ENCODE measurements around the gene SLC35B4. TPM values are rescaled to one million over a fixed set of nuclear protein-coding genes. Genes with fewer than 3 reads are reported as not detected.

Gene SLC35B4
- total RNA-seq, 1 donor from 2014 or later = 5.3 TPM

GRCh38 chr7:134359787-134360432 is 43.2 kb upstream of the SLC35B4 start:
- no peaks in the 10 kb centered on the region for H3K27me3 ChIP-seq
- DNase-seq (ENCODE audit: low spot score in 2 of 2) = no peak
- H3K4me3 ChIP-seq = no peak overlapping the region
- H3K9me3 ChIP-seq = no peaks in the 10 kb centered on the region
- intact Hi-C loops (cut with DNase I) = no loop called here
- no peak overlapping the region for H3K27ac ChIP-seq
- no peaks in the 10 kb centered on the region for H3K4me1 ChIP-seq
- H3K36me3 ChIP-seq = no peaks in the 10 kb centered on the region
- no peak for TF ChIP-seq CTCF (IDR thresholded peaks at IDR 0.05)

- DNase-seq (ENCODE audit: low spot score in 2 of 2) = no peak
- TF ChIP-seq CTCF (IDR thresholded peaks at IDR 0.05) = no peak
- Histone ChIP-seq H3K4me1 (no peaks in the 10 kb centered on the region), H3K4me3 (no peak overlapping the region), H3K27ac (no peak overlapping the region), H3K36me3 (no peaks in the 10 kb centered on the region), H3K9me3 (no peaks in the 10 kb centered on the region), H3K27me3 (no peaks in the 10 kb centered on the region)
- intact Hi-C loops (cut with DNase I) = no loop called here
These were observed 40.8 kb upstream of the SLC35B4 start for GRCh38 chr7:134357486-134357885.

- H3K27me3 ChIP-seq = no peaks in the 10 kb centered on the region
- no peak overlapping the region for H3K27ac ChIP-seq
- no peak overlapping the region for H3K4me3 ChIP-seq
- intact Hi-C loops (cut with DNase I) = no loop called here
- no peak for DNase-seq (ENCODE audit: low spot score in 2 of 2)
- TF ChIP-seq CTCF (IDR thresholded peaks at IDR 0.05) = no peak
- no peaks in the 10 kb centered on the region for H3K36me3 ChIP-seq
- H3K4me1 ChIP-seq = no peaks in the 10 kb centered on the region
- no peaks in the 10 kb centered on the region for H3K9me3 ChIP-seq
These were observed 39.7 kb upstream of the SLC35B4 start for GRCh38 chr7:134356421-134356936.

- no peak overlapping the region for H3K4me3 ChIP-seq
- no peak for DNase-seq (ENCODE audit: low spot score in 2 of 2)
- TF ChIP-seq CTCF (IDR thresholded peaks at IDR 0.05) = no peak
- H3K27ac ChIP-seq = no peak overlapping the region
- H3K27me3 ChIP-seq = no peaks in the 10 kb centered on the region
- no peaks in the 10 kb centered on the region for H3K36me3 ChIP-seq
- H3K9me3 ChIP-seq = no peaks in the 10 kb centered on the region
- intact Hi-C loops (cut with DNase I) = no loop called here
- H3K4me1 ChIP-seq = no peaks in the 10 kb centered on the region
These were observed 39.2 kb upstream of the SLC35B4 start for GRCh38 chr7:134355927-134356326.

GRCh38 chr7:134355004-134355525 is 38.3 kb upstream of the SLC35B4 start:
- Histone ChIP-seq H3K36me3 (no peaks in the 10 kb centered on the region), H3K4me1 (no peaks in the 10 kb centered on the region), H3K27me3 (no peaks in the 10 kb centered on the region), H3K27ac (no peak overlapping the region), H3K4me3 (no peak overlapping the region), H3K9me3 (no peaks in the 10 kb centered on the region)
- DNase-seq (ENCODE audit: low spot score in 2 of 2) = no peak
- intact Hi-C loops (cut with DNase I) = no loop called here
- TF ChIP-seq CTCF (IDR thresholded peaks at IDR 0.05) = no peak

Measured in ascending aorta (tissue), 2 donors.